ENCODE results near the gene DNAH12. TPM values are rescaled to one million over a fixed set of nuclear protein-coding genes. Genes with fewer than 3 reads are reported as not detected.
A peak's percentile ranks its signal among the peaks of the same experiment; 100 is the strongest.

DNAH12 gene
- polyA plus RNA-seq, 3 donors, result 0.03 TPM; not detected in 2

DNA sequence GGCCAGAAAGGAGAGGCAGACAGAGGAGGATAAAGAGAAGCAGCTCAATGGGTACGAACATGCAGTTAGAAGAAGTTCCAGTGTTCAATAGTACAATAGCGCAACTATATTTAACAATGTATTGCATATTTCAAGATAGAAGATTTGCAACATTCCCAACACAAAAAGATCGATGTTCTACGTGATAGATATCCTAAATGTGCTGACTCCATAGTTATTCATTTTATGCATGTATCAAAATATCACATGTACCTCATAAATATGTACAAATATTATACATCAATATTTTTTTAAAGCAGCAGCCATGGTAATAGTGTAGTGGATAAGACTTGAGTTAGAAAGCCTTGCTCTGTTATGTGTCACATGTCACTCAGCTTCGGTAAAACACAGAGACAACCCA, 141.5 kb downstream of the DNAH12 start:
- H3K27ac ChIP-seq (ENCODE audit: low read depth in 1 of 2, low read length in 2 of 2), result no peak overlapping the region
- Mint-ChIP-seq H3K4me1 (peaks cover 2% of the 10 kb centered on the region), H3K36me3 (no peaks in the 10 kb centered on the region), H3K27ac (no peak overlapping the region), H3K9me3 (peaks cover 0 to 3% (median 0%) of the 10 kb centered on the region in 7 donors), H3K4me3 (no peak overlapping the region), H3K27me3 (ENCODE audit: low read depth in 3 of 3) (peaks cover 0 to 3% (median 3%) of the 10 kb centered on the region in 3 donors)
- peaks cover 0 to under 1% of the 10 kb centered on the region in 2 donors for H3K4me1 ChIP-seq (ENCODE audit: control insufficient read depth in 1 of 2, insufficient read depth in 2 of 2, low read length in 2 of 2)
- H3K27me3 ChIP-seq (ENCODE audit: control insufficient read depth in 2 of 2, insufficient read depth in 2 of 2, low read length in 2 of 2), result no peaks in the 10 kb centered on the region
- no peak overlapping the region for H3K9ac ChIP-seq (ENCODE audit: insufficient read depth, low read length, poor library complexity, severe bottlenecking)
- H3K79me2 ChIP-seq (ENCODE audit: insufficient read depth, low read length), result no peaks in the 10 kb centered on the region
- intact Hi-C loops (cut with micrococcal nuclease), result no loop called here
- no peak for DNase-seq
- H3K9me3 ChIP-seq (replicated peaks in 1 of 2; ENCODE audit: control insufficient read depth in 1 of 2, insufficient read depth in 1 of 2, low read length in 2 of 2), result no peaks in the 10 kb centered on the region
- no peak overlapping the region for H3K4me2 ChIP-seq (replicated peaks; ENCODE audit: extremely low read depth, low read length, poor library complexity, severe bottlenecking)
- TF ChIP-seq, protein P1, sequence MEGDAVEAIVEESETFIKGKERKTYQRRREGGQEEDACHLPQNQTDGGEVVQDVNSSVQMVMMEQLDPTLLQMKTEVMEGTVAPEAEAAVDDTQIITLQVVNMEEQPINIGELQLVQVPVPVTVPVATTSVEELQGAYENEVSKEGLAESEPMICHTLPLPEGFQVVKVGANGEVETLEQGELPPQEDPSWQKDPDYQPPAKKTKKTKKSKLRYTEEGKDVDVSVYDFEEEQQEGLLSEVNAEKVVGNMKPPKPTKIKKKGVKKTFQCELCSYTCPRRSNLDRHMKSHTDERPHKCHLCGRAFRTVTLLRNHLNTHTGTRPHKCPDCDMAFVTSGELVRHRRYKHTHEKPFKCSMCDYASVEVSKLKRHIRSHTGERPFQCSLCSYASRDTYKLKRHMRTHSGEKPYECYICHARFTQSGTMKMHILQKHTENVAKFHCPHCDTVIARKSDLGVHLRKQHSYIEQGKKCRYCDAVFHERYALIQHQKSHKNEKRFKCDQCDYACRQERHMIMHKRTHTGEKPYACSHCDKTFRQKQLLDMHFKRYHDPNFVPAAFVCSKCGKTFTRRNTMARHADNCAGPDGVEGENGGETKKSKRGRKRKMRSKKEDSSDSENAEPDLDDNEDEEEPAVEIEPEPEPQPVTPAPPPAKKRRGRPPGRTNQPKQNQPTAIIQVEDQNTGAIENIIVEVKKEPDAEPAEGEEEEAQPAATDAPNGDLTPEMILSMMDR (IDR thresholded peaks at IDR 0.05), result no peak
- WGBS (ENCODE audit: insufficient coverage), result no CpG with 5 or more reads among the region's 5 CpGs
- no peaks in the 10 kb centered on the region for H4K20me1 ChIP-seq (ENCODE audit: insufficient read depth, low read length)
- no peak overlapping the region for H2AFZ ChIP-seq (ENCODE audit: insufficient read depth, low read depth, low read length, poor library complexity, severe bottlenecking)
- no peak overlapping the region for H3K4me3 ChIP-seq (replicated peaks in 1 of 3; ENCODE audit: low read depth in 2 of 3, low read length in 3 of 3)
- no peaks in the 10 kb centered on the region for H3K36me3 ChIP-seq (replicated peaks in 1 of 2; ENCODE audit: control insufficient read depth in 1 of 2, insufficient read depth in 2 of 2, low read length in 2 of 2)

DNA sequence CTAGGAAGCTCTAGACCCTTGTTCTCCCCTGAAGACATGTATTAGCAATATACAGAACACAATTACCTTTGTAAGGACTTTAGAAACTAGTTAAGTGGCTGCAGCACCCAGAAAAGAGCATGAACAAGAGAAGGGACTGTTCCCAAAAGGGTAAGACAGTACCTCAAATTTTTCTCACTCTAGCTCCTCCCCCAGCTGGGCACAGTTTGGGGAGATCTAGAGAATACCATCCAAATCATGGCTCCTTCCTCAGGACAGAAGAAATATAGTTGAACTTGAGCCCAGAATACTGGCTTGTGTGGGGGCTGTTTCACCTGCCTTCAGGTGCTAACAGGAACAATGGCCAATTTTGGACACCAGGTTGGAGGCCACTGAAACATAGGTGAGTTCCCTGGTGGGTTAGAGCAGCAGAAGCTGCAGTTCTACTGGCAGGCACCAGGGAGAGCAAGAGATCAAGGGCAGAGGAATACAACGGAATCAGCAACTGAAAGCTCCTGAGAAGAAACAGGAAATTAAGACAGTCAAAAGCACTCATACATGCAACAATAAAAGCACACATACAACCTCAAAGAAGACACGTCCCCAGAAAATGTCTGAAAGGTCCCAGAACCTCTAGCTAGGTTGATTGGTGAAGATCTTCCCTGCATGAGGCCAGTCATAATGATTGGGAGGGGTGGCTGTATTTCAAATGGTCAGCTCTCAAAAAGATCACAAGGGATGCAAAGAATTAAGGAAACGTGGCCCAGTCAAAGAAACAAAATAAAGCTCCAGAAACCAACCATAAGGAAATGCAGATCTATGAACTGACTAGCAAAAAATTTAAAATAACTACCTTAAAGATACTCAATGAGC, 146.7 kb downstream of the DNAH12 start:
- H4K20me1 ChIP-seq (ENCODE audit: insufficient read depth, low read length), result no peaks in the 10 kb centered on the region
- Mint-ChIP-seq H3K27ac (peak overlapping the region in 2 of 7 donors; percentile 39 to 67), H3K4me1 (peaks cover 13% of the 10 kb centered on the region), H3K4me3 (peak overlapping the region; percentile 38 to 74), H3K27me3 (ENCODE audit: low read depth in 3 of 3) (peaks cover 0 to 4% (median 1%) of the 10 kb centered on the region in 3 donors), H3K9me3 (peaks cover 0 to 3% (median 0%) of the 10 kb centered on the region in 7 donors), H3K36me3 (no peaks in the 10 kb centered on the region)
- H3K9ac ChIP-seq (ENCODE audit: insufficient read depth, low read length, poor library complexity, severe bottlenecking), result no peak overlapping the region
- H3K4me2 ChIP-seq (replicated peaks; ENCODE audit: extremely low read depth, low read length, poor library complexity, severe bottlenecking), result peak overlapping the region; percentile 15
- H3K27me3 ChIP-seq (ENCODE audit: control insufficient read depth in 2 of 2, insufficient read depth in 2 of 2, low read length in 2 of 2), result no peaks in the 10 kb centered on the region
- H3K79me2 ChIP-seq (ENCODE audit: insufficient read depth, low read length), result no peaks in the 10 kb centered on the region
- WGBS (ENCODE audit: insufficient coverage), result no CpG with 5 or more reads among the region's 3 CpGs
- H3K9me3 ChIP-seq (replicated peaks in 1 of 2; ENCODE audit: control insufficient read depth in 1 of 2, insufficient read depth in 1 of 2, low read length in 2 of 2), result no peaks in the 10 kb centered on the region
- no peaks in the 10 kb centered on the region for H3K36me3 ChIP-seq (replicated peaks in 1 of 2; ENCODE audit: control insufficient read depth in 1 of 2, insufficient read depth in 2 of 2, low read length in 2 of 2)
- TF ChIP-seq, protein P1 (IDR thresholded peaks at IDR 0.05), result peak; percentile 82
- intact Hi-C loops (cut with micrococcal nuclease), result no loop called here
- H2AFZ ChIP-seq (ENCODE audit: insufficient read depth, low read depth, low read length, poor library complexity, severe bottlenecking), result peak overlapping the region; percentile 46
- peaks cover 0 to 5% of the 10 kb centered on the region in 2 donors for H3K4me1 ChIP-seq (ENCODE audit: control insufficient read depth in 1 of 2, insufficient read depth in 2 of 2, low read length in 2 of 2)
- H3K4me3 ChIP-seq (replicated peaks in 1 of 3; ENCODE audit: low read depth in 2 of 3, low read length in 3 of 3), result no peak overlapping the region
- DNase-seq, result peak; percentile 12 to 37 (median 22)
- H3K27ac ChIP-seq (ENCODE audit: low read depth in 1 of 2, low read length in 2 of 2), result no peak overlapping the region

Data from CD14-positive monocyte (primary cell).